GM12892 (cell line): ENCODE data around the gene NOS1.

ENCODE experiments used
- DNase-seq: peaks from one replicate; pipeline ENCODE4 v3.0.0; 2011; ENCODE audit not compliant: insufficient read length
- FAIRE-seq: peaks from 2 replicates; lab custom pipeline; 2011; peaks lifted over from hg19 to GRCh38; lab: Jason Lieb, UNC
- POLR2A ChIP-seq: IDR thresholded peaks from 2 replicates; pipeline ENCODE4 v1.6.1; 2011; ENCODE audit warnings: low read depth, low read length, control low read depth
- POLR2AphosphoS5 ChIP-seq: IDR thresholded peaks from 2 replicates; pipeline ENCODE4 v1.6.1; 2011; ENCODE audit warnings: low read depth, low read length, control low read depth
- TAF1 ChIP-seq: IDR thresholded peaks from 2 replicates; pipeline ENCODE4 v1.6.1; 2011; ENCODE audit warnings: low read depth, mild to moderate bottlenecking, control low read depth, low read length, borderline replicate concordance

The NOS1 gene

DNA sequence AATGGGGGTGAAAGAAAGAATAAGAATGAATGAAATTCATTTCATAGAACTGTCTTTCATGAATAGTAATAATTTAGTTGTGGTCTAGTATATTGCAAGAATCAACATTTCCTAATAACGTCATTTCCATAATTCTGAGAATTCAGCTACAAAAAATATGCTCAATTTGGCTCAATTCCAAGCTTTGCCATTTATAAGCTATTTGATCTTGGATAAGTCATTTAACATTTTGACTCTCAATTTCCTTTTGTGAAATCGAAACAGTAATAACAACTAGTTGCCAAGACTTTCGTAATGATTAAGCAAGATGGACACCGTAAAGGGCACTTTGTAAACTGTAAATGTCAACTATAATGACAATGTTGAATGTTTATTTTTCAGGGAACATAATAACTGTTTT is 18.1 kb downstream of the NOS1 start:
- DNase-seq = no peak
- FAIRE-seq = no peak
- TF ChIP-seq POLR2AphosphoS5 (no peak), TAF1 (no peak), POLR2A (no peak)

DNA sequence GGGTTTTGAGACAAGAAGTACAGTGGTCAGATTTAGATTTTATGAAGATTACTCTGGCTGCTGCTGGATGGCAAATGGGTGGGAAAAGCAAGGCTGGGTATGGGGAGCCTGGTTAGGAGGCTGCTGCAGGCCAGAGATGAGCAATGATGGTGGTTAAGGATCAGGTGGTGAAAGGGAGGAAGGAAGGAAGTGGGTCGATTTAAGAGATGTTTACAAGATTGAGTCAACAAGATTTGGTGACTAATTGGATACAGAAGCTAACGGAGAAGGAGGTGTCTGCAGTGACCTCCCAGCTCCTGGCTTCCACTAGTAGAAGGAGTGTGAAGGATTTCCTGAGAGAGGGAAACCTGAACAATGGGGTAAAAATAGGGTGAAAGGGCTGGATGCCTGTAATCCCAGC is 18.7 kb downstream of the NOS1 start:
- DNase-seq (no peak), FAIRE-seq (no peak)
- TF ChIP-seq POLR2A (no peak), TAF1 (no peak), POLR2AphosphoS5 (no peak)

DNA sequence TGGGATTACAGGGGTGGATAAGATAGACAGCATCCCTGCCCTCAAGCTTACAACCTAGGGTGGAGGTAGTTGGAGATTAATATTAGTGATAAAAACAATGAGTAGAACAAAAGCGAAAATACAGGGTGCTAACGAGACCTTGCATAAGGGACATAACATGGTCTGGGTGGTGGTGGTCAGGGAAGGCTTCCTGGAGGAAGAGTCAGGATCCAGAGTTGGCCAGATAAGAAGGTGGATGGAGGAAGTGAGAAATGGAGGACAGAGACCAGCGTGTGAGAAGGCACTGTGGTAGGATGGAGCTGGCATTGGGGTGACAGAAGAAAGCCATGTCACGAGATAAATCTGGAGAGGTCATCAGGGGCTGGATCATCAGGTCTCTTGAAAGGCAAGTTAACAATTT is 19.2 kb downstream of the NOS1 start:
- FAIRE-seq (no peak), DNase-seq (no peak)

DNA sequence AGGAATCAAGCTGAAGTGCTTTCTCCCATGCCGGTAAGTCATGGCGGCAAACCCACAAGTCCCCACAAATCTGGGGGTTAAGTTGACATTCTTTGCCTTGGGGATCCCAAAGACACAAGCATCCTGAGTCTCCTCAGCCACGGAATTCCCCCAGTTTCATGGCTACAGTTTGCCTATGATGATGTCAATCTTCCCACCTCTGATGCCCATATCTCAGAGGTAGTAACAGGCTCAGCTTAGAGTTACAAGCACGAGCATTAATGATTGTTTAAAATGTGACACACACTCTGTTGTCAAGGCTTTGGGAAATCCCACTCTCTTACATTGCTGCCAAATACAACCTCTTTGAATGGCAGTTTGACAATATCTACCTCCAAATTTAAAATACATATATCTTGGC is 22.3 kb downstream of the NOS1 start:
- no peak for FAIRE-seq
- TF ChIP-seq TAF1 = no peak
- TF ChIP-seq POLR2AphosphoS5 = no peak
- TF ChIP-seq POLR2A = no peak
- DNase-seq = no peak

More for the DNA sequence above, 19.2 kb downstream of the NOS1 start:
- TF ChIP-seq POLR2A = no peak
- TF ChIP-seq TAF1 = no peak
- TF ChIP-seq POLR2AphosphoS5 = no peak

DNA sequence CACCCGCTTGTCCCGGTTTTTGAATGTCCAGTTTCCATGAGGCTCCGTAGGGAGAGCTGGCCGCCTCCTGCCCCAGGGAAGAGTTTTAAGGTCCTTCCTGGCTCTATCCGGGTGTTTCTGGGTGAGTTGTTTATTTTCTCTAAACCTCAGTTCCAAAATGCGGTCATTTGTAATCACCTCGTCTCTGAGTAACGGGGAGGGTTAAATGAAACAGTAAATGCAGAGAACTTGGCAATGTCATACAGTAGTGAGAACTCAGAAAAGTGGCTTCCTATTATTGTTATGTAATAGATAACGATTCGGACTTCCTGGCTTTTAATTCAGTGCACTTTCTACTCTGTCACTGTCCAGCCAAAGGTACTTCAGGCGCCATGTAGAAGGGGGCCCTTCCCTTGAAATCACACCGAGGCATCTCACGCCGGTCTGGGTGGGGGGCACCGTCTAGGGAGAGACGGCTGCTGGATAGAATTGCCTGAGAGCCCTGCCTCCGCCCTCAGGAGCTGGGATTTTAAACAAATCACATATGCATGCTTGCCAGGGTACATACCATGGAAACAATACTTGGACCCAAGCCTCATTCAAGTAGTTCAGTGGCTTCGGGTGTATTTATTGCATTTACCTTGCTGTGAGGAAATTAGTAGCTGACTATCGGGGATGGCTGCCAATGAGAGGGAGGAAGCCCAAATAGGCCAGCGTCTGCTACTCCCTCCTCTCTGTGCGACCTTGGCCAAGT is 26.4 kb downstream of the NOS1 start:
- no peak for DNase-seq
- no peak for TF ChIP-seq TAF1
- no peak for TF ChIP-seq POLR2AphosphoS5
- no peak for TF ChIP-seq POLR2A
- no peak for FAIRE-seq

DNA sequence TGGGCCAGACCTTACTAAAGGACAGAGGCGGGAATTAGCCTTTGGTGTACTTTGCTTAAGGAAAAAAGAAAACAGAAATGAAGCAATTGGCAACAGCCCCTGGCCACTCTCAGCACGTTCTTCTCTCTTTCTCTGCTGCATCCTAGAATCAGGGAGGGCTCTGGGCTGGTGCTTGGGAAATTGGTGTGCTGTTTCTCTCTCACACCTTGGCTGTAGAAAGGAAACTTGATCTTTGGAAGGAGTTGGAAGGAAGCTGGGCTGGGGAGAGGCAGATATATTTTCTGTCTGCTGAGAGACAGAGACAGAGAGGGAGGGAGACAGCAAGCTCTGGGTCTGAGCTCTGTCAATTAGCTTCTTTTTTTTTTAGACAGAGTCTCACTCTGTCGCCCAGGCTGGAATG is 27.4 kb downstream of the NOS1 start:
- TF ChIP-seq TAF1 = no peak
- TF ChIP-seq POLR2AphosphoS5 = no peak
- no peak for TF ChIP-seq POLR2A
- FAIRE-seq = no peak

DNA sequence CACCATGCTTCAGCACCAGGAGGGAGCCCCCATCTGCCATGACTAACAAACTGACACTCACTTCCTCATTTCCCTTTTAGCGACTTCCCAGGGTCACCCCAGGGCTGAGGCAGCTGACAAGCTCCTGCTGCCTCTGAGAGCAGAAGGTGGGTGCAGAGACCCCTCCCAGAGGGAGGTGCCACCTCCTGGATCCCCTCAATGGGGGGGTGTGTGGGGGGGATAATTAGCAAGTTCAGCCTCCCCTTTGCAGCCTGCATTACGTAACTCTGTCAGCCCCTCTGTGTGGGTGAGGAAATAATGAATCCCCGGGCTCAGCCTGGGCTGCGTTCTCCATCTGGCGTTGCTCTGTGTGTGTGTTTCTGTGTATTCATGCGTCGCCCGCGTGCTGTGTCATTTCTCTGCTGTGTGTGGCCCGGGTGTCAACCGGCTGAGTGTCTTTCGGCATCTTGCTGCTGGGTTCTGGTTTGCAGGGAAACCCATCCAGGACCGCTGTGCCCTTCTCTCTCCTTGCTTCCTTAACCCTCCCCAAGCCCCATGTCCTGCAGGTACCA is 28.0 kb downstream of the NOS1 start:
- DNase-seq (no peak), FAIRE-seq (no peak)
- TF ChIP-seq POLR2AphosphoS5 (no peak), TAF1 (no peak), POLR2A (no peak)

More for the DNA sequence above, 27.4 kb downstream of the NOS1 start:
- DNase-seq = no peak

DNA sequence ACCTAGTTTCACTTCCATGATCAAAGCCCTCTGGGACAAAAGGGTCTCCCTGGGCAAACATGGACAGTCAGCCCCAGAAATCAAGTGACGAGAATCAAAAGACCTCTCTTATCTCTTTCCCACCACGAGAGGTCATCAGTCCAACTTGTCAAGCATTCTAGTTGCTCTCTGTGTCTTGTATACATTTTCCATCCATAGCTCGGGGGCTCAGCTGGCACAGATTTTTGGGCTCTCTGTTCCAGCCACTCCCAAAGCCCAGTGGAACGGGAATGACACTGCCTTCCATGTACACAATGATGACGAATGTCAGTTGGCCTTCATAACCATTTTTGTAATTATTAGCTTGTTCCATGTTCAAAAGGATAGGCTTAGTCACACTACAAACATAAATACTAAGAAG is 29.7 kb downstream of the NOS1 start:
- no peak for FAIRE-seq
- TF ChIP-seq POLR2AphosphoS5 = no peak
- TF ChIP-seq TAF1 = no peak
- no peak for TF ChIP-seq POLR2A
- no peak for DNase-seq

DNA sequence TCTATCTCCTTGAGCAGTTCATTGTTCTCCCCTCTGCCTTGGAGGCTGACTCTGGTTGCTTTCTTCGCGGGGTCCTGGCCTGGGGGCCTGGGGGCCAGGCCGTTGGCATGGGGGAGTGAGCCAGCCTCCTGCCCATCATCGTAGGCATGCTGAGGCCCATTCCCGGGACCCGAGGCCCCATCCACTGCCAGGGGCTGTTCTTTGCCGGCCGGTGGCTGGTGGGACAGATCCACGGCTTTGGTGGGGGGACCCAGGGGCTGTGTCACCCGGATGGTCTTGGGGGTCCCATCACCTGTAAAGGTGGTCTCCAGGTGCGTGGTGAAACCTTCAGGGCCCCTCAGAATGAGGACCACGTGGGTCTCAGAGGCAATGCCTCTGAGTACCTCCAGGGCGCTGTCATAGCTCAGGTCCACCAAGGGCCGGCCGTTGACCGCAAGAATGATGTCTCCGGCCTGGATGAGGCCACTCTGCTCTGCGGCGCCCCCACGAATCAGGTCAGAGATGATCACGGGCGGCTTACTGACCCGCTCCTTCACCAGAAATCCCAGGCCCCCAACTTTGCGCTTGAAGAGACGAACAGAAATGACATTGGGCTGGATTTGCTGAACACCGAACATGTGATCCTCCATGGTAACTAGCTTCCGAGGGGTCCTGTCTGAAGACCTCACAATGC is 30.8 kb downstream of the NOS1 start:
- TF ChIP-seq POLR2A (no peak), TAF1 (no peak), POLR2AphosphoS5 (no peak)
- no peak for FAIRE-seq
- DNase-seq = no peak

DNA sequence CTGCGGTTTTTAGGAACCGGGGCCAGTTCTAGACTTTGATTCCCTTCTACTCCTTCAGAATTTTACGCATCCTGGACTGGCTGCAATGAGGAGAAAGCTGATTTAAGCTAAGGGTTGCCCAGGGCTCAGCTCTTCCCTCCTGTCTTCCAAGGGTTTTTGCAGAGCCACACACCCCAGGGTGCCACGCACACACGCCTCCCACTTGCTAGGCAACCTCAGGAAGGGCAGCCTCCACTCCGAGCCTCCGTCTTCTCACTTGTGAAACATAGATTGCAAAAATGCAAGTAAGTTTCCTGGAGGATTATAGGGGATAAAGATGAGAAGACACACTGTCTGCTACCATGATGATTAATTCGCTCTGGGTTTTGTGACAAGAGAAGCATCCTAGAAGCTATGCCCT is 31.7 kb downstream of the NOS1 start:
- TF ChIP-seq TAF1 (no peak), POLR2AphosphoS5 (no peak), POLR2A (no peak)
- FAIRE-seq (no peak), DNase-seq (no peak)

DNA sequence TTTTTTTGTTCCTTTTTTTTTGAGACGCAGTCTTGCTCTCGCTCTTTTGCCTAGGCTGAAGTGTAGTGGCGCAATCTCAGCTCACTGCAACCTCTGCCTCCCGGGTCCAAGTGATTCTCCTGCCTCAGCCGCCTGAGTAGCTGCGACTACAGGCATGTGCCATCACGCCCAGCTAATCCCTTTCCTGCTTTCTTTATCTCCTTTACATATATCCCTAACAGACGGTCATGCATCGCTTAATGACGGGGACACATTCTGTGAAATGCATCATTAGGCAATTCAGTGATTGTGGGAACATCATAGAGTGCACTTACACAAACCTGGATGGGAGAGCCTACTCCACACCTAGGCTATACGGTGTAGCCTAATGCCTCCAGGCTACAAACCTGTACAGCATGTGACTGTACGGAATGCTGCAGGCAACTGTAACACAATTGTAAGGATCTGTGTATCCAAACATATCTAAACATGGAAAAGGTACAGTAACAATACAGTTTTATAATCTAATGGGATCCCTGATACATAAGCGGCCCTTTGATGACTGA is 32.8 kb downstream of the NOS1 start:
- TF ChIP-seq POLR2AphosphoS5 = no peak
- TF ChIP-seq POLR2A = no peak
- TF ChIP-seq TAF1 = no peak
- DNase-seq = no peak
- FAIRE-seq = no peak

DNA sequence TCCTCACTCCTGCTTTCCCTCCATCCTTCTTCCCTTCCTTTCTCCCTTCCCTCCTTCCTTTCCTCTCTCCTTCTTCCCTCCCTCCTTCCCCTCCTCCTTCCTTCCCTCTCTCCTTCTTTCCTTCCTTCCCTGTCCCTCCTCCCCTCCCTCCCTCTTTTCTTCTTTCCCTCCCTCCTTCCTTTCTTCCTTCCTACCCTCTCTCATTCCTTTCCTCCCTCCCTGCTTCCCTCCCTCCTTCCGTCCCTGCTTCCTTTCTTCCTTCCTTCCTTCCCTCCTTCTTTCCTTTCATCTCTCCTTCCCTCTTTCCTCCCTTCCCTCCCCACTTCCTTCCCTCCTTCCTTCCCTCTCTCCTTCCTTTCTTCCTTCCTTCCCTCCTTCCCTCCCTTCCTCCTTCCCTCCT is 39.0 kb downstream of the NOS1 start:
- no peak for TF ChIP-seq TAF1
- no peak for TF ChIP-seq POLR2AphosphoS5
- no peak for TF ChIP-seq POLR2A
- DNase-seq = no peak
- no peak for FAIRE-seq
